Loucy (cell line): Measurements from ENCODE around the gene SI.

ENCODE experiments used
- CTCF ChIP-seq: fragments of 200-600 bp; sonication (generic); conservative IDR thresholded peaks from 2 replicates; pipeline ENCODE4 v1.5.1; 2014; ENCODE audit warnings: mild to moderate bottlenecking, antibody characterized with exemption, low read length
- EZH2phosphoT487 ChIP-seq: fragments of 200-600 bp; IDR thresholded peaks from 2 replicates; pipeline ENCODE4 v1.6.1; 2018; ENCODE audit warnings: antibody characterized with exemption, mild to moderate bottlenecking, moderate library complexity, borderline replicate concordance

GRCh38 chr3:165125836-165126235 lies 47.5 kb upstream of the SI start:
- no peak for TF ChIP-seq CTCF
- no peak for TF ChIP-seq EZH2phosphoT487
